ENCODE measurements around the gene ERCC4. TPM values are rescaled to one million over a fixed set of nuclear protein-coding genes. Genes with fewer than 3 reads are reported as not detected.

Gene ERCC4
- total RNA-seq, 1 experiment from 2014 or later = 7.1 TPM

- DNase-seq = no peak
- CTCF ChIA-PET = interaction anchor here (1.5 kb wide), 1 partner anchor 11 kb away, joined by 5 read pairs; no protein-coding TSS in a partner anchor
- peaks cover 9% of the 10 kb centered on the region for H3K9me3 Mint-ChIP-seq (ENCODE audit: unreplicated experiment)
- H3K4me3 Mint-ChIP-seq (ENCODE audit: unreplicated experiment) = no peak overlapping the region
- no peak for TF ChIP-seq CTCF (IDR thresholded peaks at IDR 0.05; ENCODE audit: insufficient read depth in 1 of 2, low read depth in 1 of 2, low read length in 1 of 2, severe bottlenecking in 1 of 2, unreplicated experiment in 1 of 2)
- Histone ChIP-seq H3K27me3 (replicated peaks; ENCODE audit: control insufficient read depth, insufficient read depth, low read length) (no peaks in the 10 kb centered on the region), H3K4me1 (0 out of 2 replicates have a peak, but pooled peaks cover 7% of the 10 kb centered on the region), H3K9me3 (0 out of 2 replicates have a peak, but pooled peaks cover 3% of the 10 kb centered on the region), H3K4me3 (ENCODE audit: low read depth, low read length) (no peak overlapping the region), H3K36me3 (ENCODE audit: control insufficient read depth, insufficient read depth, low read length) (no peaks in the 10 kb centered on the region)
- peaks cover 3% of the 10 kb centered on the region for H3K27me3 Mint-ChIP-seq (ENCODE audit: insufficient read depth, unreplicated experiment)
- intact Hi-C loops (cut with micrococcal nuclease; ENCODE audit: unreplicated experiment) = no loop called here
- H3K4me1 Mint-ChIP-seq (ENCODE audit: low read depth, unreplicated experiment) = peaks cover 7% of the 10 kb centered on the region
- BruUV-seq (replicated peaks) = no TSS peak
- H3K36me3 Mint-ChIP-seq (ENCODE audit: insufficient read depth, unreplicated experiment) = no peaks in the 10 kb centered on the region
- no peak overlapping the region for H3K27ac Mint-ChIP-seq (ENCODE audit: unreplicated experiment)
- POLR2A ChIA-PET = no interaction called here
Measured at GRCh38 chr16:13912891-13913290, 7.1 kb upstream of the ERCC4 start.

- intact Hi-C loops (cut with micrococcal nuclease; ENCODE audit: unreplicated experiment) = no loop called here
Measured at GRCh38 chr16:13913374-13914292, 6.3 kb upstream of the ERCC4 start.

More at GRCh38 chr16:13913374-13914292, 6.3 kb upstream of the ERCC4 start:
- Histone ChIP-seq H3K9me3 (0 out of 2 replicates have a peak, but pooled peaks cover 3% of the 10 kb centered on the region), H3K4me1 (0 out of 2 replicates have a peak, but pooled peaks cover 7% of the 10 kb centered on the region), H3K4me3 (ENCODE audit: low read depth, low read length) (no peak overlapping the region), H3K36me3 (ENCODE audit: control insufficient read depth, insufficient read depth, low read length) (no peaks in the 10 kb centered on the region), H3K27me3 (replicated peaks; ENCODE audit: control insufficient read depth, insufficient read depth, low read length) (no peaks in the 10 kb centered on the region)
- no TSS peak for BruUV-seq (replicated peaks)
- Mint-ChIP-seq H3K36me3 (ENCODE audit: insufficient read depth, unreplicated experiment) (no peaks in the 10 kb centered on the region), H3K4me1 (ENCODE audit: low read depth, unreplicated experiment) (peaks cover 7% of the 10 kb centered on the region), H3K9me3 (ENCODE audit: unreplicated experiment) (peaks cover 9% of the 10 kb centered on the region), H3K4me3 (ENCODE audit: unreplicated experiment) (peak overlapping the region; percentile 11), H3K27ac (ENCODE audit: unreplicated experiment) (no peak overlapping the region), H3K27me3 (ENCODE audit: insufficient read depth, unreplicated experiment) (no peaks in the 10 kb centered on the region)
- TF ChIP-seq CTCF (IDR thresholded peaks at IDR 0.05; ENCODE audit: insufficient read depth in 1 of 2, low read depth in 1 of 2, low read length in 1 of 2, severe bottlenecking in 1 of 2, unreplicated experiment in 1 of 2) = no peak
- ChIA-PET CTCF (interaction anchor here (0.6 to 1.5 kb wide), 2 partner anchors 10 to 36 kb away, joined by 3 to 5 read pairs; no protein-coding TSS in a partner anchor), POLR2A (no interaction called here)
- peak in 1 of 2 experiments; percentile 39 for DNase-seq

All from Caco-2 (cell line).